ENCODE data around the gene DDX1.
"Not testable (repeated sequence)": the region's sequence is repeated elsewhere in the genome, so short reads cannot be mapped to it uniquely, and the experiment has no call there.

DDX1 gene

DNA sequence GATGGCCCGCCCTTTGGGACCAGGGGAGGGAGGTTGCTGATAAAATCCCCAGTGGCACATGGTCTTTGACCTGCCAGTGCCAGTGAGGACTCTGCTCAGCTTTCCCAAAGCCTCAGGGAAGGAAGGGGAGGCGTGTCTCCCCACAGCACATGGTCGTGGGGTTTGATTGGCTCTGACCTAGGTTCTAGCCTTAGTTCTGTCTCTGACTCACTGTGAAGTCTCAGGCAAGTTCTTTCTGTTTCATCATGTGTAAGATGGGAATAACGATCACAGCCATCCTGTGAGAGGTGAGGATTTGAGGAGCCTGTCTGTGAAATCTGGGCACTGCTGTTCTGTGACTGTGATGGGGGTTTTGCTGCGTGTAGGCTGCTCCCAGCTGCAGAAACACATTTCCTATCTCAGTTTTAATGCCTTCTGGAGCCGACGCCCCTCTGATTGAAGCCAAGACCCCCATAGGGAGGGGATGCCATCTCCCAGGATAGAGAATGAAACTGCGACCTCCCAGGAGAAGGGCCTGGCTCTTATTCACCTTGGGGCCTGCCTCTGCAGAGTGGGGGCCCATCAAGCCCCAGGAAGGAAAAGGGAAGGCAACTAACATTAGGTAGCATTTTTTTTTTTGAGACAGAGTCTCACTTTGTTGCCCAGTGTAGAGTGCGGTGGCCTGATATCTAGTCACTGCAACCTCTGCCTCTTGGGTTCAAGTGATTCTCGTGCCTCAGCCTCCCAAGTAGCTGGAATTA lies 84.0 kb downstream of the DDX1 start:
- DNase-seq (ENCODE audit: low read depth in 2 of 2), result no peak

- DNase-seq (ENCODE audit: low read depth in 2 of 2), result no peak
These were observed 85.6 kb downstream of the DDX1 start for GRCh38 chr2:15677141-15677843.

DNA sequence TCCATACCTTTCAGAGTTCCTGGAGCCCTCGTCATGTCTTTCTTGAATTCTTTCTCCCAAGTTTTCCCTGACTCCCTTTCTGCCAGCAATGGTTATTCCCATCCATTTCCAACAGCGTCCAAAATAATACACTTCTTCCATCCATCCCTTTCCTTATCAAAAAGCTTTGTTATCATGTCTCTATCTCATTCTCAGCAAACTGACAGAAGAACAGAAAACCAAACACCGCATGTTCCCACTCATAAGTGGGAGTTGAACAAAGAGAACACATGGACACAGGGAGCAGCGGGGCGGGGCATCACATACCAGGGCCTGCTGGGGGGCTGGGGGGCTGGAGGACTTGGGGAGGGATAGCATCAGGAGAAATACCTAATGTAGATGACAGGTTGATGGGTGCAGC lies 86.7 kb downstream of the DDX1 start:
- no peak for DNase-seq (ENCODE audit: low read depth in 2 of 2)

DNA sequence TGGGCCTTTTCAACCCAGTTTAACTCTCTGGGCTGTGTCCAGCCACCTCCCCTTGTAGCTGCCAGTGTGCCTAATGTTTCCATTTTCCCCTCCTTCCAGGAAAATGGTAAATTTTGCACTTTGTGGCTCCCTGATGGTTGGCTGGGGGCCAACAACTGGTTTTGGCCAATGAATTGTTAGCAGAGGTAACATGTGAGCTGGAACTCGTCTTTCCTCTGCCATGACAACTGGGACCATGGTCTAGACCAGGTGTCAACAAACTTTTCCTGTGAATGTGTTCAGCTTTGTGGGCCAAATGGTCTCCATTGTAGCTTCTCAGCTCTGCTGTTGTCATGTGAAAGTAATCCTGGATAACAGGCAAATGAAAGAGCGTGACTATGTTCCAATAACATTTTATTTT lies 87.2 kb downstream of the DDX1 start:
- no peak for DNase-seq (ENCODE audit: low read depth in 2 of 2)

- DNase-seq (ENCODE audit: low read depth in 2 of 2), result no peak
These were observed 87.8 kb downstream of the DDX1 start for GRCh38 chr2:15679386-15679924.

GRCh38 chr2:15680132-15680531 lies 88.5 kb downstream of the DDX1 start:
- not testable (repeated sequence) for DNase-seq (ENCODE audit: low read depth in 2 of 2)
